Karpas-422 (cell line): Measurements from ENCODE around the gene LPAR3. TPM values are rescaled to one million over a fixed set of nuclear protein-coding genes. Genes with fewer than 3 reads are reported as not detected.

Experiments used
- DNase-seq: peaks from one replicate; pipeline ENCODE4 v3.0.0-alpha.2; 2015
- H2AFZ ChIP-seq: fragments of 200-600 bp; sonication (generic); 2 replicates; pipeline ENCODE4 v1.6.1; 2014; ENCODE audit warnings: antibody characterized with exemption, low read length, mixed read lengths
- H3K27ac ChIP-seq: fragments of 200-600 bp; sonication (generic); 2 replicates; pipeline ENCODE4 v1.5.1; 2014; ENCODE audit warnings: mild to moderate bottlenecking, low read length, moderate library complexity
- H3K27me3 ChIP-seq: fragments of 200-600 bp; sonication (generic); 2 replicates; pipeline ENCODE4 v1.6.1; 2014; ENCODE audit warnings: low read length, mixed read lengths
- H3K36me3 ChIP-seq: fragments of 200-600 bp; sonication (generic); 2 replicates; pipeline ENCODE4 v1.6.1; 2014; ENCODE audit warnings: low read length, mixed read lengths; ENCODE audit not compliant: insufficient read depth
- H3K4me1 ChIP-seq: fragments of 200-600 bp; sonication (generic); 2 replicates; pipeline ENCODE4 v1.6.1; 2014; ENCODE audit warnings: mild to moderate bottlenecking, low read length, mixed read lengths
- H3K4me2 ChIP-seq: fragments of 200-600 bp; sonication (generic); 2 replicates; pipeline ENCODE4 v1.6.1; 2014; ENCODE audit warnings: low read length, low read depth, mild to moderate bottlenecking; ENCODE audit not compliant: poor library complexity, severe bottlenecking
- H3K4me3 ChIP-seq: fragments of 200-600 bp; sonication (generic); 2 replicates; pipeline ENCODE4 v1.5.1; 2014; ENCODE audit warnings: mild to moderate bottlenecking, antibody characterized with exemption, low read length, mixed read lengths
- H3K79me2 ChIP-seq: fragments of 200-600 bp; sonication (generic); 2 replicates; pipeline ENCODE4 v1.6.1; 2014; ENCODE audit warnings: mild to moderate bottlenecking, low read length, mixed read lengths
- H3K9ac ChIP-seq: fragments of 200-600 bp; sonication (generic); 2 replicates; pipeline ENCODE4 v1.6.0; 2014; ENCODE audit warnings: low read length
- H3K9me2 ChIP-seq: fragments of 200-600 bp; sonication (generic), shearing (Covaris generic); replicated peaks from 2 replicates; pipeline ENCODE4 v1.6.0; 2014; ENCODE audit warnings: mild to moderate bottlenecking, low read length, moderate library complexity; ENCODE audit not compliant: insufficient read depth
- H3K9me3 ChIP-seq: fragments of 300-700, 200-600 bp; sonication (generic); 2 replicates; pipeline ENCODE4 v1.6.1; 2014; ENCODE audit warnings: low read length, mixed read lengths
- H4K20me1 ChIP-seq: fragments of 200-600 bp; sonication (generic); 2 replicates; pipeline ENCODE4 v1.6.1; 2014; ENCODE audit warnings: mild to moderate bottlenecking, antibody characterized with exemption, low read length, low read depth; ENCODE audit not compliant: insufficient read depth
- total RNA-seq: library from RNA; depleted of rRNA; stranded (reverse); fragments of >200 nt; shearing (Covaris generic); gene quantifications from 2 replicates; pipeline ENCODE4 v1.2.3, GENCODE V29; 2014; ENCODE audit warnings: low replicate concordance; rRNA removed

Gene LPAR3
- total RNA-seq, 1 experiment from 2014 or later = not detected

DNA sequence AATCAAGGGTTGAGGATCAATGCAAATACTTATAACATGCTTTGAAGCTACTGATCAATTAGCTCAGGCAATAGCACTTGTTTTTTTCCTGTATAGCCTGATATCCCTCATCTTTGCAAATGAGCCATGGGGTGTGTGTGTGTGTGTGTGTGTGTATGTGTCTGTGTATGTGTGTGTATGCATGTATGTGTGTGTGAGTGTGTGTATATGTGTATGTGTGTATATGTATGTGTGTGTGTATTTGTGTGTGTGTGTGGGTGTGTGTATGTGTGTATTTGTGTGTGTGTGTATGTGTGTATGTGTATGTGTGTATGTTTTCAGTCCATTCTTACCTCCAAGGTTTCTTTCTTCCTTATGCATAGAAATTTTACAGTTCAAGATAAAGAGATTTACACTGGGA lies 124.4 kb downstream of the LPAR3 start:
- Histone ChIP-seq H3K4me2 (no peak overlapping the region), H2AFZ (no peak overlapping the region), H3K79me2 (no peaks in the 10 kb centered on the region), H3K4me1 (no peaks in the 10 kb centered on the region), H3K27ac (no peak overlapping the region), H4K20me1 (no peaks in the 10 kb centered on the region), H3K27me3 (no peaks in the 10 kb centered on the region), H3K9ac (no peak overlapping the region), H3K9me3 (no peaks in the 10 kb centered on the region), H3K9me2 (no peaks in the 10 kb centered on the region), H3K4me3 (no peak overlapping the region), H3K36me3 (no peaks in the 10 kb centered on the region)
- DNase-seq = no peak

DNA sequence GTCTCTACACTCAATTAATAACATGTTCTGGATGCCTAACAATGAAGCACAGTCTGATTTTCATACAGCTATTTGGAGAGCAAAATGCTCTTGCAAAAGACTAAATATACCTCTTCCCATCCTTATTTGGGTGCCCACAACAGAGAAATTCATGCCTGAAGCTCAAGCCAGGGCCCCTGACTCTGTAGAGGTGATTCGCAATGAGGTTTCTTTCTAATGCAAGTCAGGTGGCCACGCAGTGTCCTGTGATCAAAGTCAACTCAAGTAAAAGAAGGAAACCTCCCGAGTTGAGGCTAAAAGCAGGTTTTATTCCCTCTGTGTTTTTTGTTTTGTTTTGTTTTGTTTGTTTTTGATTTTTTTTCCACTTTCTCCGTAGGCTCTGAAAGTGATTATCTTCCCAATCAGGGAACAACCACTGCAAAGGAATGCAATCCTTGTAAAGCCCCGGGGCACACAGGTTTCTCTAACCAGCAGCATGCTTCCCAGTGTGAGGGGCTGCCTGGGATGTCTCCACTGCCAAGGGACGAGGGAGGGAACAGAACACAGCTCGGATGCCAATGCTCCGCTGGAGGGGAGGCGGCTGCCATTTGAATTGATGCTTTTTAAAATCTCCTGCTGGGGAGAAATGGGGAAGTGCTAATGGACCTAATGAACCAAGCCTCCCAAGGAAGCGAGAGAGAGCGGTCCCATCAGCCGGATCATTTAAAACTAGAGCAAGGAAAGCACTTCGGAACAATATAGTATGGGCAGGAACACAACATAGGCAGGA lies 128.9 kb downstream of the LPAR3 start:
- H4K20me1 ChIP-seq = no peaks in the 10 kb centered on the region
- H3K79me2 ChIP-seq = no peaks in the 10 kb centered on the region
- no peak overlapping the region for H3K4me2 ChIP-seq
- H3K4me3 ChIP-seq = no peak overlapping the region
- H3K27me3 ChIP-seq = no peaks in the 10 kb centered on the region
- H3K9me3 ChIP-seq = no peaks in the 10 kb centered on the region
- no peak overlapping the region for H3K27ac ChIP-seq
- H3K9ac ChIP-seq = no peak overlapping the region
- no peak for DNase-seq
- H3K4me1 ChIP-seq = peaks cover 2% of the 10 kb centered on the region
- H2AFZ ChIP-seq = no peak overlapping the region
- H3K9me2 ChIP-seq = no peaks in the 10 kb centered on the region
- H3K36me3 ChIP-seq = no peaks in the 10 kb centered on the region

DNA sequence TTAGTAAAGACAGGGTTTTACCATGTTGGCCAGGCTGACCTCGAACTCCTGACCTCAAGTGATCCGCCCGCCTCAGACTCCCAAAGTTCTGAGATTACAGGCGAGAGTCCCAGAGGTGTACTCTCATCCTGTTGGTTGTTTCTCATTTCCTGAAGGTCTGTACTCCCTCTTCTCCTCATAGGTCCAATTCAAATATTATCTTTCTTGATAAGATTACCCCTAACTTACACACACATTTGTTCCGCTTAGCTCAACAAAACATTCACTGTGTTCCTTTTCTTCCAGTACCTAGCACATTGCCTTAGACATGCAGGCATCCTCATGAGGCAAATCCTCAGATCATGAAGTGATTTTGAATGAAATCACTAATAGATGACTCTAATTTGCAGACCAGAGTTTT lies 130.3 kb downstream of the LPAR3 start:
- Histone ChIP-seq H3K9ac (no peak overlapping the region), H3K27me3 (no peaks in the 10 kb centered on the region), H4K20me1 (no peaks in the 10 kb centered on the region), H3K9me3 (no peaks in the 10 kb centered on the region), H3K9me2 (no peaks in the 10 kb centered on the region), H3K36me3 (no peaks in the 10 kb centered on the region), H3K4me1 (peaks cover 5% of the 10 kb centered on the region), H2AFZ (no peak overlapping the region), H3K27ac (no peak overlapping the region), H3K4me3 (no peak overlapping the region), H3K4me2 (no peak overlapping the region), H3K79me2 (no peaks in the 10 kb centered on the region)
- no peak for DNase-seq

Other genes with a start within 250 kb of the LPAR3 start
- gene SSX2IP, start 202.7 kb downstream of the LPAR3 start, total RNA-seq = 21.4 and 29.0 TPM in 2 replicates
- gene MCOLN2, start 103.9 kb upstream of the LPAR3 start, total RNA-seq = 52.4 and 56.1 TPM in 2 replicates
- gene MCOLN3, start 155.3 kb upstream of the LPAR3 start, total RNA-seq = not detected in 2 replicates